Astrocyte (in vitro differentiated cells and primary cell): Measurements from ENCODE around the gene RUBCNL.

Experiments used
- EZH2 ChIP-seq: IDR thresholded peaks from 2 replicates; pipeline ENCODE4 v1.6.1; 2012; ENCODE audit warnings: mild to moderate bottlenecking, low read length, inconsistent platforms; ENCODE audit not compliant: insufficient read depth
- TF ChIP-seq, protein P1 (sequence below): IDR thresholded peaks from 2 replicates; pipeline ENCODE4 v1.5.1; 2011; ENCODE audit warnings: low read depth, mild to moderate bottlenecking, inconsistent platforms, low read length, moderate library complexity; ENCODE audit not compliant: insufficient read depth

DNA sequence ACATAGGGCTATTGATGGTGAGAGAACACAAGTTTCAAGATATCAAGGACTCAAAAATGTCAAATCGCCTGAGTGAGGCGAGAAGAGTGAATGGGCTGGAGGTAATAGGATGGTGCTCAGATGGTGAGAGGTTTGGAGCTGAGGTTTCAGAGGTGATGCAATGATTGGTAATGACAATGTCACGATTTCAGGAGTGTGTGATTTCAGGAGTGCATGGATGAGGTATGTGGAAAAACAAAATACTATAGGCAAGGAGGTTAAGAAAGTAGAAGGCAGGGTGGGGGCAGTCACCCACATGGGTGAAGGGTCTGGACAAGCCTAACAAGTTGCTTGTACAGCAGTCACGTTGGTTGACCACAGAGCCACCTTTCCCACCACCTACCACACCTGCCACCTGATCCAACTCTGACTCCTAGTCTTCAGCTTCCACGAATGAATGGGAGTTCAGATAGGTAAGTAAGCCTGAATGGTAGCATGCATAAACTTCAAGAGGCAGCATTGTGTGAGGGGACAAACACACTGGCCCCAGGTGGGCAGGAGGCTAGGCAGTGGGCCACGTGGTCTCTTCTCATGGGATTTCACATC is 71.5 kb downstream of the RUBCNL start:
- TF ChIP-seq, protein P1, sequence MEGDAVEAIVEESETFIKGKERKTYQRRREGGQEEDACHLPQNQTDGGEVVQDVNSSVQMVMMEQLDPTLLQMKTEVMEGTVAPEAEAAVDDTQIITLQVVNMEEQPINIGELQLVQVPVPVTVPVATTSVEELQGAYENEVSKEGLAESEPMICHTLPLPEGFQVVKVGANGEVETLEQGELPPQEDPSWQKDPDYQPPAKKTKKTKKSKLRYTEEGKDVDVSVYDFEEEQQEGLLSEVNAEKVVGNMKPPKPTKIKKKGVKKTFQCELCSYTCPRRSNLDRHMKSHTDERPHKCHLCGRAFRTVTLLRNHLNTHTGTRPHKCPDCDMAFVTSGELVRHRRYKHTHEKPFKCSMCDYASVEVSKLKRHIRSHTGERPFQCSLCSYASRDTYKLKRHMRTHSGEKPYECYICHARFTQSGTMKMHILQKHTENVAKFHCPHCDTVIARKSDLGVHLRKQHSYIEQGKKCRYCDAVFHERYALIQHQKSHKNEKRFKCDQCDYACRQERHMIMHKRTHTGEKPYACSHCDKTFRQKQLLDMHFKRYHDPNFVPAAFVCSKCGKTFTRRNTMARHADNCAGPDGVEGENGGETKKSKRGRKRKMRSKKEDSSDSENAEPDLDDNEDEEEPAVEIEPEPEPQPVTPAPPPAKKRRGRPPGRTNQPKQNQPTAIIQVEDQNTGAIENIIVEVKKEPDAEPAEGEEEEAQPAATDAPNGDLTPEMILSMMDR = no peak
- no peak for TF ChIP-seq EZH2
